ENCODE measurements around the gene F12.

GRCh38 chr5:177396807-177397206, 12.6 kb downstream of the F12 start:
- TF ChIP-seq CTCF (IDR thresholded peaks at IDR 0.05; ENCODE audit: low read length): no peak
- TF ChIP-seq EZH2 (IDR thresholded peaks at IDR 0.05; ENCODE audit: borderline replicate concordance, low read length): no peak

All from OCI-LY1 (cell line).